GM19025 (cell line): Measurements from ENCODE around the gene CYP20A1.
"Not testable (repeated sequence)": the region's sequence is repeated elsewhere in the genome, so short reads cannot be mapped to it uniquely, and the experiment has no call there.

Source experiments
- ATAC-seq: cut with Tn5 transposase; IDR thresholded peaks from one replicate; pipeline ENCODE4 v1.9.1; 2021; ENCODE audit warnings: mild to moderate bottlenecking, low read depth, moderate library complexity; ENCODE audit not compliant: unreplicated experiment

The CYP20A1 gene, protein sequence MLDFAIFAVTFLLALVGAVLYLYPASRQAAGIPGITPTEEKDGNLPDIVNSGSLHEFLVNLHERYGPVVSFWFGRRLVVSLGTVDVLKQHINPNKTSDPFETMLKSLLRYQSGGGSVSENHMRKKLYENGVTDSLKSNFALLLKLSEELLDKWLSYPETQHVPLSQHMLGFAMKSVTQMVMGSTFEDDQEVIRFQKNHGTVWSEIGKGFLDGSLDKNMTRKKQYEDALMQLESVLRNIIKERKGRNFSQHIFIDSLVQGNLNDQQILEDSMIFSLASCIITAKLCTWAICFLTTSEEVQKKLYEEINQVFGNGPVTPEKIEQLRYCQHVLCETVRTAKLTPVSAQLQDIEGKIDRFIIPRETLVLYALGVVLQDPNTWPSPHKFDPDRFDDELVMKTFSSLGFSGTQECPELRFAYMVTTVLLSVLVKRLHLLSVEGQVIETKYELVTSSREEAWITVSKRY

DNA sequence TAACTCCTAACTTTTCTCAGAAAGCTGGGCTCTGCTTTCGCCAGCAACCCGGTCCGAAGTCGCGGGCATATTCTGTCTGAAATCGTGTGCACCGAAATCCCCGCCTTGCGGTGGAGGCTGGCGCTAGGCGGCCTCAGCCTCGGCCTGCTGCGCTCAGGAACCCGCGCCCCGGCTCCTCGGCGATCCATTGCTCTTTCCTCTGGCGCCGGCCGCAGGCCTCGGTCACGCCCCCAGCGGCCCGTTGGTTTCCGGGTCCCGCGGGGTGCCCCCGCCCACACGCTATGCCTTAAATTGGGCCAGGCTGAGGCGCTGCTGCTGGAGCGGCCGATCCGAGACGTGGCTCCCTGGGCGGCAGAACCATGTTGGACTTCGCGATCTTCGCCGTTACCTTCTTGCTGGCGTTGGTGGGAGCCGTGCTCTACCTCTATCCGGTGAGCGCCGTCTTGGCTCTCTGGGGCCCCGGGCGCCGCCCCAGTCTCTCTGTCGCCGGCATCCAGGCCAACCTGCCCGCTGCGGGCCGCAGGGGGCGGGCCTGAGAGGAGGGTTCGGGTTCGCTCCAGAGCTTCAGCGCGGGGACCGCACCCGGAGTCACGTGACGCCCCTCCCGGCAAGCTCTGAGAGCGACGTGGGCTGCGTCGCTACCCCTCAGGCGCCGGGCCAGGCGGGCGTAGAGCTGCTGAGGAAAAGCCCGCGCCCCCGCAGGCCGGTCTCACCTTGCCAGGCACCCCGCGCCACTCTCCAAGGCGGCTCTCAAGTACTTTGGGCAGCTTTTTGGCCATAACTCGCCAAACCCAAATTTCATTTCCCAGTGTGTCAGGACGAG, at the start of gene CYP20A1:
Gene CYP20A1, plus strand, starts transcription at position 315 of the 823 bp plus-strand sequence. Its CDS starts 45 bp downstream, at position 360.
- ATAC-seq, result peak; percentile 87

- ATAC-seq, result not testable (repeated sequence)
Observed at GRCh38 chr2:203190547-203190946, 48.3 kb upstream of the CYP20A1 start.

DNA sequence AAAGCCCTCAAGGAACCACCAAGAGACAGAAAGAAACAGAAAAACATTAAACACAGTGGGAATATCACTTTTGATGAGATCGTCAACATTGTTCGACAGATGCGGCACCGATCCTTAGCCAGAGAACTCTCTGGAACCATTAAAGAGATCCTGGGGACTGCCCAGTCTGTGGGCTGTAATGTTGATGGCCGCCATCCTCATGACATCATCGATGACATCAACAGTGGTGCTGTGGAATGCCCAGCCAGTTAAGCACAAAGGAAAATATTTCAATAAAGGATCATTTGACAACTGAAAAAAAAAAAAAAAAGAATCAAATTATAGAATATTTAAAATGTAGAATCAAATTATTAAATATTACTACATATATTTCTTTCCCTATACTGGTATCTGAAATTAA, 47.8 kb upstream of the CYP20A1 start:
- ATAC-seq, result not testable (repeated sequence)

DNA sequence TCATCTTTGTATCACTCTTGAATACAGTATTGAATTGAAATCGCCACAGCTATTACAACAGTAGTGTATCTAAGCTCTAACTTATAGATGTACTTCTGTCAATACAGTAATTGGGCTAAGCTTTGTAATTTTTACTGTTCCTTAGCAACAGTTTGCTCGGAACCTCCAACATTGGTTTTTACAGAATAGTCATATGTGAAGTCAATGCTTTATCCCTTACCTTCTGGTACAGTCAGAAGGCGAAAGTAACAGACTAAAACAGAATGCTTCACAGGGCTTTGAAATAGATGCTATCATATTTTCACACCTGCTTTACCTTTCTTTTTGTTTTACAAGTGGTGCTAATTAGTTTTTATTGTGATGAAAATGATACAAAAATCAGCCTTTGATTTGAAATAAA, 46.9 kb upstream of the CYP20A1 start:
- ATAC-seq, result no peak

GRCh38 chr2:203195331-203196036, 43.3 kb upstream of the CYP20A1 start:
- no peak for ATAC-seq

GRCh38 chr2:203200866-203201265, 38.0 kb upstream of the CYP20A1 start:
- no peak for ATAC-seq

DNA sequence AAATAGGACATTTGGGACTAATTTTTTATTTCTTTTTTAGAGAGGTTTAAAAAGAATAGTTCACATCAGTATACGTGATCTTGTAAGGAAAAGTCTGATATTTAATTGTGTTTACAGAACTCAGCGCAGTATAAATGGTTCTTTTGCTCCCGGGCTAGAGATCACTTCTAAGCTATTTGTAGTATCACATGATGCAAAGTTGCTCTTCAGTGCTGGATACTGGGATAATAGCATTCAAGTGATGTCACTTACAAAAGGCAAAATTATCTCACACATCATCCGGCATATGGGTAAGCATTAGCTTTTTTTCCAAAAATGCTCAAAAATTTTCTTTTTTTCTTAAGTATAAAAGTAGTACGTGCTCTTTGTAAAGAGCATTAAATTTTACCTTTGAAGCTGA, 37.4 kb upstream of the CYP20A1 start:
- no peak for ATAC-seq

- ATAC-seq, result no peak
Observed at GRCh38 chr2:203209538-203209937, 29.3 kb upstream of the CYP20A1 start.

GRCh38 chr2:203225423-203226039, 13.3 kb upstream of the CYP20A1 start:
- ATAC-seq, result no peak

DNA sequence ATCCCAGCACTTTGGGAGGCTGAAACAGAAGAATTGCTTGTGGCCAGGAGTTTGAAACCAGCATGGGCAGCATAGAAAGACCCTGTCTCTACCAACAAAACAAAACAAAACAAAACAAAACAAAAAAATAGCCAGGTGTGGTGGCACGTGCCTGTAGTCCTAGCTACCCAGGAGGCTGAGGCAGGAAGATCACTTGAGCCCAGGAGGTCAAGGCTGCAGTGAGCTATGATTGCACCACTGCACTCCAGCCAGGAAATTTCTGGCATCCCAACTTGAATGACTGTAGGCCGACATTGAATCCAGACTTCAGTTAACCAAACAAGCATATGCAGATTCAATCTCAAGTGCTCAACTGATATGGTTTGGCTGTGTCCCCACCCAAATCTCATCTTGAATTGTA, 9.1 kb upstream of the CYP20A1 start:
- ATAC-seq, result not testable (repeated sequence)

DNA sequence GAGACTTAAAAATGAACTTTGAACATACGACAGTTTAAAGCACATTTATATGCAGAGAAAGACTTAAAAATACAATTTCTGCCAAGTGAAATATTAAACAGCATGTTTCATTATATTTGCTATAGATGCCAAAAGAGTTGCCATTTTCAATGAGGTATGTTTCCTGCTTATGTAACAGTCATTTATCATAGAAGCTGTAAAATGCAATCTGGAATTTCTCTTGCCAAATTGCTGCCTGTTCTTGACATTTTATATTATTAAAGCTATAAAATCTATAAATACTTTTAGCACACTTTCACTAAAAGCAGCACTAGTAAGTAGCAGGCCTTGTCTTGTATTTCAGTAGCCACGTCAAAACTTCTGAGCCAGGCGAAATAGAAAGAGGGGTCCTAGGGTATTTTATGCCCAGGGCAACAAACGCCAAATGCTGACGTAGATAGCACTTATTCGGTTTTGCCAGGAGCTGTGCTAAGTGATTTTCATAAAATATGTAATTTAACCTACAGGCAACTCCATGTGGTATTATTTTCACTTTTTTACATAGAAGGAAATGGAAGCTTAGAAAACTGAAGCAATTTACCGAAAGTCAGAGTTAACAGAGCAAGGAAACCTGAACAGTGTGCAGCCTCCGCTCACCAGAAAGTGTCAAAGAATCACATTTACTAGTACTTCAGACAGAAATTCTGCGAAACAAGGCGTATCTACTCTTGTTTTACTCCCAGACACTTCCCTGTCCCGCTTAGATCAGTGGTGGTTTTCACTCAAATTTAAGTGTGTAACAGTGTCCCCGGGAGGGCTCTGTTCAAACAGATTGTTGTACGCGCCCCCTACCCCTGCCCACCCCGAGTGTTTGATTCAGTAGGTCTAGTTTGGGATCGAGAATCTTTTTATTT, 1.2 kb upstream of the CYP20A1 start:
- ATAC-seq, result no peak

- ATAC-seq, result no peak
Observed at GRCh38 chr2:203238292-203238703, 520 bp upstream of the CYP20A1 start.

- no peak for ATAC-seq
Observed at GRCh38 chr2:203240491-203240890, 1.7 kb downstream of the CYP20A1 start.

GRCh38 chr2:203242518-203242917, 3.7 kb downstream of the CYP20A1 start:
- no peak for ATAC-seq

GRCh38 chr2:203246646-203247045, 7.8 kb downstream of the CYP20A1 start:
- no peak for ATAC-seq

DNA sequence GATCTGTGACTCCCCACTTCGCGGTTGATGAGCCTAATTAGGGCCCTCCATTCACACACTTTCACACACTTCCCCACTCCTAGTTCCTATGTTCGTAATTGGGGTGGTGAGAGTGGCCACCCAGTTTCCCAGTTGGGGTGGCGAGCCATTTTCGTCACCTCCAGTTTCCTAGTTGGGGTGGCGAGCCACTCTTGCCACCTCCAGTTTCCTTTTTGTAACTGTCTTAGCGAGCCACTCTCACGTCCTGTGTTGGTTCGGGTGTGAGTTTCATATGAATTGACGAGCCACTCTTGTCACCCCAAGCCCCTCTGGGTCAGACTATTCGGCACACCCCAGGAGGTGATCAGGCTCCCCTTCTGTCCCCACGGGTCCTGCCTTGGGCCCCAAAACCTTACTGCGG, 14.0 kb downstream of the CYP20A1 start:
- no peak for ATAC-seq

DNA sequence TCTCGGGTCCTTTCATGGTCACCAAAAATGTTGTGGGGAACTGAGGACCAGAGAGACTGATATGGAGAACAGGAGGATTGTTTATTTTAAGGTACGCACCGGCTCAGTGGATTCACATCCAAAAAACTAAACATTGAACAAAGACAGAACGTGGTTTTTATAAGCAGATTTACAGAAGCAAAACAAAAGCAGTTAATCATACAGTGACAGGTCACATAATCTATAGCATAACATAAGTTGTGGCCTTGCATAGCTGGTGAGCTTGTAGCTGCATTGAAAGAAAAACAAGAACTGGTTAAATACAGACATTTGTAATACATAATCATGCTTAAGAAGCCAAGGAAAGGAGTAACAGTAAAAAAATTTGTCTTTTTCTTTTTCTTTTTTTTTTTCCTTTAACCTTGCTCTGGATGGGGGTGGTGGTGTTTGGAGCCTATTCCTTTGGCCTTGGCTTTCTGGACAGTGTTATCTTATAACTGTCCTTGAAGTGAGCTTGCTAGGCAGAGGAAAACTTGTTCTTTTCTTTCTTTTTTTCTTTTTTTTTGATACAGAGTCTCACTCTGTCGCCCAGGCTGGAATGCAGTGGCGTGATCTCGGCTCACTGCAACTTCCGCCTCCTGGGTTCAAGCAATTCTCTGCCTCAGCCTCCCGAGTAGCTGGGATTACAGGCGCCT, 14.7 kb downstream of the CYP20A1 start:
- not testable (repeated sequence) for ATAC-seq

DNA sequence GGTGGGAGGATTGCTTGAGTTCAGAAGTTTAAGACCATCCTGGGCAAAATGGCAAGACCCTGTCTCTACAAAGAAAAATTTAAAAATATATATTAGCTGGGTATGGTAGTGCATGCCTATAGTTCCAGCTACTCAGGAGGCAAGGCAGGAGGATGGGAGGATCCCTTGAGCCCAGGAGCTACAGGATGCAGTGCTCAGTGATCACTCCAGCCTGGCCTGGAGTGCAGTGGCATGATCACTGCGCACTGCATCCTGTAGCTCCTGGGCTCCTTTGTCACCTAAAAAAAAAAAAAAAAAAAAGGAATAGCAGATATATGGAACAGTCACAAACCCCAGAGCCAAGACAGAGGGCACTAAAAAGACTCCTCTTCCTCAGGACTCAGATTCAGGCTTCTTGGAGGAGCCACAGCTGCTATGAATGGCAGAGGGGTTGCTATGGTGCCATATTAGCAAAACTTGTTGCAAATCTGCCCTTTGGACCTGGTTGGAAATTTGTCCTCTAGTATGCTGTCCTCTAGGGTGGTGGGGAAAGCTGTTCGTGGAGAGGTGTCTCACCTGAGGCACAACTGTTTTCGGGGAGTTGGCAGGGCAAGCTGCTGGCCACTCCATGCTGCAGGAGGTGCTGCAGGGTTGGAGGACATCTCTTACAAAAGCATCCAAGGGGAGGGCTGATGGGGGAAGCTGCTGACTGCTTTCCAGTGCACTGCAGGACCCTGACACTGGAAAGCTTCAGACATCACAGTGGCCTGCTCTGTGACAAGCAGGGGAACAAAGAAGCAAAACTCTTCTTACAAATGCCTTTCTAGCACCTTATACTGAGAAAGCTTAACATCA, 22.7 kb downstream of the CYP20A1 start:
- no peak for ATAC-seq
